Measurements from ENCODE around the gene LRRC2. TPM values are rescaled to one million over a fixed set of nuclear protein-coding genes. Genes with fewer than 3 reads are reported as not detected.

The LRRC2 gene
- polyA plus RNA-seq, 1 donor from 2014 or later, result 0.06 TPM

GRCh38 chr3:46509661-46510187 is 56.4 kb downstream of the LRRC2 start:
- H3K27me3 Mint-ChIP-seq, result peaks cover 3% of the 10 kb centered on the region
- H3K4me3 Mint-ChIP-seq, result no peak overlapping the region

DNA sequence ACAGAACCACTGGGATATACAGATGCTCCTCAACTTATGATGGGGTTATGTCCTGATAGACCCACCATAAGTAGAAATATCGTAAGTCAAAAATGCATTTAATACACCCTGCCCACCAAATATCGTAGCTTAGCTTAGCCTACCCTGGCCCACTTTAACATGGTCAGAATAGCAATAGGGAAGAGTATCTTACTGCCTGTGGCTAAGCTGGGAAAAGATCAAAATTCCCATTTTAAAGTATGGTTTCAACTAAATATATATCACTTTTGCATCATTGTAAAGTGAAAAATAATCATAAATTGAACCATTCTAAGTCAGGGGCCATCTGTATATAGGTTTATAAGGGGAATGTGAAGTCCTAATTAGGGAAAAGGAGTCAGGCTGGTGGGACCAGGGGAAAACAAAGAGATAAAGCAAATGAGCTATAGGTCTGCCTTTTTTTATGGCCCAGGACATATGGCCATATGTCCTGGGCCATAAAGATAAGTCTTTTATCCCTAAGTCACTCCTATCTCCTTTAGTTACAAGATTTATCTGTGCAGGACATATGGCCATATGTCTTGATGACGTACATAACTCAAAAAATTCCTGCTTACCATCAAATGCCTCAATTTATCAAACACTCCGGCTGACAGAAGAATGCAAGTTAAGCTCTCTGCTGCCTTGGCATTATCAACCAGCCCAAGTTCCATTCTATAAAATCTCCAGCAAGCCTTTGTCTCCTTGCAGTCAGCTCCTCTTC is 57.1 kb downstream of the LRRC2 start:
- Mint-ChIP-seq H3K36me3 (no peaks in the 10 kb centered on the region), H3K9me3 (peaks cover 0 to 6% (median 4%) of the 10 kb centered on the region in 3 donors), H3K27me3 (peaks cover 3% of the 10 kb centered on the region), H3K4me1 (peaks cover 0 to 5% (median 3%) of the 10 kb centered on the region in 3 donors), H3K4me3 (no peak overlapping the region), H3K27ac (peak overlapping the region in 1 of 3 donors; percentile 26)

More at GRCh38 chr3:46509661-46510187, 56.4 kb downstream of the LRRC2 start:
- Mint-ChIP-seq H3K9me3 (peaks cover 0 to 4% (median 3%) of the 10 kb centered on the region in 3 donors), H3K36me3 (no peaks in the 10 kb centered on the region), H3K4me1 (peaks cover 0 to 5% (median 3%) of the 10 kb centered on the region in 3 donors), H3K27ac (no peak overlapping the region)

DNA sequence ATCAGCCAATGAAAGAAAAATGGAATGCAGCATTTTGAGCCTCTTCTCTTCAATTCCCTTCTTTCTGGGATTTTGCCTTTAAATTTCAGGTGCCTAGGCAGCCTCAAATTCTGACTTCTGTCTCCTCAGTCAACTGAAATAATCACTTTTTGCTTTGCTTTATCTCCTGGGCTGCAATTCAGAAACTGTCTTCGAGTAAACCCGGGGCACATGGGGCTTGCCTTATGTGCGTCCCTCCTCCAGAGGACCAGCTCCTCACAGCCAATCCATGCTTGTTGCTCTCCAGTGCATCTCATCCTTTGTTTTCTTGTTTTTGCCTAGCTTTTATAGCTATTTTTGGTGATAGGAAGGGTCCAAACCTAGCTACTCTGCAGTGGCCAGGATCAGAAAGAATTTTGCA is 59.6 kb downstream of the LRRC2 start:
- Mint-ChIP-seq H3K9me3 (peaks cover 0 to 9% (median 4%) of the 10 kb centered on the region in 3 donors), H3K27ac (no peak overlapping the region)

GRCh38 chr3:46505953-46506352 is 60.1 kb downstream of the LRRC2 start:
- no peak overlapping the region for H3K4me3 Mint-ChIP-seq
- no peaks in the 10 kb centered on the region for H3K27me3 Mint-ChIP-seq
- H3K4me1 Mint-ChIP-seq, result peaks cover 7 to 11% (median 11%) of the 10 kb centered on the region in 3 donors
- no peaks in the 10 kb centered on the region for H3K36me3 Mint-ChIP-seq
- peaks cover 0 to 9% (median 4%) of the 10 kb centered on the region in 3 donors for H3K9me3 Mint-ChIP-seq
- H3K27ac Mint-ChIP-seq, result peak overlapping the region in 1 of 3 donors; percentile 62

More for the DNA sequence above, 59.6 kb downstream of the LRRC2 start:
- Mint-ChIP-seq H3K4me1 (peaks cover 3 to 8% (median 6%) of the 10 kb centered on the region in 3 donors), H3K4me3 (no peak overlapping the region), H3K36me3 (no peaks in the 10 kb centered on the region), H3K27me3 (no peaks in the 10 kb centered on the region)

DNA sequence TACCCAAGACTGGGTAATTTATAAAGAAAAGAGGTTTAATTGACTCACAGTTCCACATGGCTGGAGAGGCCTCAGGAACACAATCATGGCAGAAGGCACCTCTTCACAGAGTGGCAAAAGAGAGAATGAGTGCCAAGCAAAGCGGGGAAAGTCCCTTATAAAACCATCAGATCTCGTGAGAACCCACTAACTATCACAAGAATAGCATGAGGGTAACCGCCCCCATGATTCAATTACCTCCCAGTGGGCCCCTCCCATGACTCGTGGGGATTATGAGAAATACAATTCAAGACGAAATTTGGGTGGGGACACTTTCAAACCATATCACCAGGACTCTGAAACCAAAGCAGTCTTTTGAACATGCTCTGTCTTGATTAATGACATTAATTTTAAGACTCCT is 61.3 kb downstream of the LRRC2 start:
- H3K36me3 Mint-ChIP-seq, result no peaks in the 10 kb centered on the region
- H3K9me3 Mint-ChIP-seq, result peaks cover 0 to 9% (median 4%) of the 10 kb centered on the region in 3 donors
- H3K4me3 Mint-ChIP-seq, result no peak overlapping the region
- no peak overlapping the region for H3K27ac Mint-ChIP-seq
- no peaks in the 10 kb centered on the region for H3K27me3 Mint-ChIP-seq
- H3K4me1 Mint-ChIP-seq, result peaks cover 11 to 14% (median 13%) of the 10 kb centered on the region in 3 donors

DNA sequence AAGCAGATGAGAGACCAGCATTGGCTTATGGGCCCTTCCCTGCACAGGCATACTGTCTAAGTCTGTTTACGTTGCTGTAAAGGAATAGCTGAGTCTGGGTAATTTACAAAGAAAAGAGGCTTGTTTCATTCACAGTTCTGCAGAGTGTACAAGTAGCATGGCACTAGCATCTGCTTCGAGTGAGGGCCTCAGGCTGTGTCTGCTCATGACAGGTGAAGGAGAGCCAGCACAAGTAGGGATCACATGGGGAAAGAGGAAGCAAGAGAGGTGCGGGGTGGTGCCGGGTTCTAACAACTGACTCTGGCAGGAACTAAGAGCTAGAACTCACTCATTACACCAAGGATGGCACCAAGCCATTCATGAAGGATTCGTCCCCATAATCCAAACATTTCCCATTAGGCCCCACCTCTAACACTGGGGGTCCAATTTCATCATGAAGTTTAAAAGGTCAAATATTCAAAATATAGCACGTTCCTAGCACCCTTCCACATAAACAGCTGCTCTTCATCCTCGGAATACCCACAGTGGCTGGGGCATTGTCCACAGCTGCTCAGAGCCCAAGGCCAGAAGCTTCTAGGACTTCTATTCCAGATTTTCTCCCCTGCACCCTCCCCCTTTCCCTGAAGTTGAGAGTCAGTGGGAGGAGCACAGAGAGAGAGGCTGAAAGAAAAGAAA is 62.8 kb downstream of the LRRC2 start:
- H3K4me1 Mint-ChIP-seq, result peaks cover 11 to 14% (median 13%) of the 10 kb centered on the region in 3 donors
- no peaks in the 10 kb centered on the region for H3K36me3 Mint-ChIP-seq
- peaks cover 0 to 9% (median 4%) of the 10 kb centered on the region in 3 donors for H3K9me3 Mint-ChIP-seq
- no peak overlapping the region for H3K27ac Mint-ChIP-seq
- H3K4me3 Mint-ChIP-seq, result peak overlapping the region in 1 of 4 donors; percentile 54
- H3K27me3 Mint-ChIP-seq, result peaks cover 2% of the 10 kb centered on the region

- Mint-ChIP-seq H3K9me3 (peaks cover 0 to 9% (median 4%) of the 10 kb centered on the region in 3 donors), H3K4me3 (peak overlapping the region in 1 of 4 donors; percentile 17), H3K4me1 (peaks cover 14 to 22% (median 15%) of the 10 kb centered on the region in 3 donors), H3K27me3 (peaks cover 2% of the 10 kb centered on the region), H3K27ac (no peak overlapping the region), H3K36me3 (no peaks in the 10 kb centered on the region)
These were observed 64.4 kb downstream of the LRRC2 start for GRCh38 chr3:46501702-46502101.

DNA sequence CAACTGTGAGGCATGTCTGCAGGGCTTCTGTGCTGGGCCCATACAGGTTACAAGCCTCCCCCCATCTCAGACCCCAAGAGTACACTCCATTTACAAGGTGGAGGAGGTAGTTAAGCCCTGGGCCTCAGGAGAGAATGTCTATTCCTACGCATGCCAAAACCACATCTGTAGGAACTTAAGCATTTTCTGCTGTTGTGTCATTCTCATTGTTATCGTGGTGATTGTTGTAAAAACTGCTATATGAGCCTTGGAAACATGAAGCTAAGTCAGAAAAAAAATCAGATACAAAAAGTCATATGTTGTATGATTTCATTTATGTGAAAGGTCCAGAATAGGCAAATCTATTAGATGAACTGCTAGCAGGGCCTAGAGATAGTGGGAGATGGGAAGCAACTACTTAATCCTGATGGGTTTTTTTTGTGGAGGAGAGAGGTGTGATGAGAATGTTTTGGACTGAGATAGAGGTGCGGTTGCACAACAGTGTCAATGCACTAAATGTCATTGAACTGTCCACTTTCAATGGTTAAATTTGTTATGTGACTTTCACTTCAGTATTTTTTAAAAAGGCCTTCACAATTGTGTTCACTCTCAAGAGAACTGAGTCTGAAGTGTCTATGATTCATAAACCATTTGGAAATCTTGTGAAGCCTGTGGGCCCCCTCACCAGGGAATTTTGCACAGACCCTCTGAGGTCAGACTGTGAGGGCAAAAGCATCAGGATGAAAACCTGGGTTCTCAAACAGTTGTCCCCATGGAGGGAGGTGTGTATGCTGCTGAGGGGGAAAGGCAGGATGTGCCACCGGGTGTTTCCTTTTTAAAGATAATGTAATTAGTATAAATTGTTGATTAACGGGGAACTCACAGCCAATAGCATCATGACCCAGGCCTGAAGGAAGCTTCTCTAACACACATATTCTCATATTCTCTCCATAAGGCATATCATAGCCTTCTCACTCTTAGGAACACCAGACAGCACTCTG is 65.2 kb downstream of the LRRC2 start:
- Mint-ChIP-seq H3K36me3 (no peaks in the 10 kb centered on the region), H3K9me3 (peaks cover 0 to 9% (median 4%) of the 10 kb centered on the region in 3 donors), H3K27ac (no peak overlapping the region), H3K4me1 (peaks cover 18 to 22% (median 20%) of the 10 kb centered on the region in 3 donors), H3K27me3 (peaks cover 4% of the 10 kb centered on the region), H3K4me3 (peak overlapping the region in 1 of 4 donors; percentile 17)

DNA sequence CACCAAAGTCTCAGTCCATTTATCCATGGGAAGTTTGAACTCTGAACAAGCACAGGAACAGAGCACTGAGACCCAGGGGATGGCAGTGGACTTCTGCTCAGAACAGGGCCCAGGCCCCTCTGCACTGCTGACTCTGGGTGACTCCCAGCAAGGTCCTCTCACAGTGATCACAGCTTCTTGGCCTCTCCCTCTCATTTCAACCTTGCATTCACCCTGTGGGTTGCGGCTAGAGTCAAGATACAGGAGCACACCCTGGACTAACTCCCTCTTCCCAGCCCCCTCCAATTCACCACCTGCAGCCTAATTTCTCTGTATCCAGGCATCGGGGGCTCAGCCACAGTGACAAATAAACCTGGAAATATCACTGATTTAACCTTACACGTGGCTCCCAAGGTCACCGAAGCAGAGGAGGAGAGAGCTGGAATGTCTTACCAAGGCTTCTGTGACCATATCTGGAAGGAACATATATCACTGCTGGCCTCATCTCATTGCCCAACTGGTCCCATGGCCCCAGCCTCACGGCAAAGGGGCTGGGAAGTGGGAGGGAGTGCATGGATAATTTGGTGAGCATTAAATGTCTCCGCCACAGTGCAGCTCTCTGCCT is 67.1 kb downstream of the LRRC2 start:
- Mint-ChIP-seq H3K4me1 (peaks cover 16 to 22% (median 19%) of the 10 kb centered on the region in 3 donors), H3K36me3 (no peaks in the 10 kb centered on the region), H3K27ac (no peak overlapping the region), H3K27me3 (peaks cover 4% of the 10 kb centered on the region), H3K4me3 (no peak overlapping the region), H3K9me3 (peaks cover 0 to 3% (median 0%) of the 10 kb centered on the region in 3 donors)

- Mint-ChIP-seq H3K27ac (peak within 1 kb of the TSS in 1 of 3 donors; percentile 18), H3K4me1 (peaks cover 15 to 22% (median 19%) of the 10 kb centered on the region in 3 donors), H3K27me3 (peaks cover 4% of the 10 kb centered on the region), H3K9me3 (no peaks in the 10 kb centered on the region), H3K36me3 (no peaks in the 10 kb centered on the region), H3K4me3 (no peak within 1 kb of the TSS)
These were observed 68.4 kb downstream of the LRRC2 start, which contains the start of gene RTP3 for GRCh38 chr3:46497556-46498265. RTP3 (plus strand) TSS chr3:46497976; CDS start chr3:46498063, 87 bp downstream.

- Mint-ChIP-seq H3K4me1 (peaks cover 15 to 25% (median 19%) of the 10 kb centered on the region in 3 donors), H3K4me3 (no peak overlapping the region), H3K36me3 (no peaks in the 10 kb centered on the region), H3K27me3 (peaks cover 4% of the 10 kb centered on the region), H3K9me3 (no peaks in the 10 kb centered on the region), H3K27ac (no peak overlapping the region)
These were observed 69.2 kb downstream of the LRRC2 start for GRCh38 chr3:46496746-46497555.

DNA sequence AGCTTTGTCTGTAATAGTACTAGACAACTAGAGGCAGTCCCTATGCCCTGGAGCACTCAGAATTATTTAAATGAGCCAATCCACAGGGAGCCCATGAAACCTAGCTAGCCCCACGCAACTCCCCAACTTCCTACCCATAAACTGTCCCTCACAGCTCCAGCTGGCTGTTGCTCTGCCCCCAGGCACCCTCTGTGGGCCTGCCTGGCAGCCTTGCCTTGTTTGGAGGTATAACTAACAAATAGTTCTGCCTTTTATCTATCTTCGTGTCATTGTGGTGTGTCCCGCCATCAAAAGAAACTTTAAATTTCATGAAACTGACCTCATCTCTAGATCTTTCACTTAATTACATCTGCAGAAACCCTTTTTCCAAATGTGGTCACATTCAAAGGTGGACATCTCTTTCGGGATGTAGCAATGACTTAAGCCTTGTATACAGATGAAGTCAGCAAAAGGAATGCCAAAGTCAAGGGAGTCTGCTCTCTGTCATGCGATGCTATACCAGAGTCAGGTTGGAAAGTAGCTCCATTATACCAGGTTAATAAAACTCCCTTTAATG is 70.1 kb downstream of the LRRC2 start:
- Mint-ChIP-seq H3K27ac (no peak overlapping the region), H3K4me1 (peaks cover 12 to 21% (median 14%) of the 10 kb centered on the region in 3 donors), H3K36me3 (no peaks in the 10 kb centered on the region), H3K4me3 (peak overlapping the region in 1 of 4 donors; percentile 9), H3K9me3 (no peaks in the 10 kb centered on the region), H3K27me3 (peaks cover 4% of the 10 kb centered on the region)

Data from IgD-negative memory B cell (primary cell).